ENCODE data around the gene UBE2E1. TPM values are rescaled to one million over a fixed set of nuclear protein-coding genes. Genes with fewer than 3 reads are reported as not detected.

UBE2E1 gene
- total and polyA plus RNA-seq, 2 experiments from 2014 or later = 39.9 to 120 TPM

DNA sequence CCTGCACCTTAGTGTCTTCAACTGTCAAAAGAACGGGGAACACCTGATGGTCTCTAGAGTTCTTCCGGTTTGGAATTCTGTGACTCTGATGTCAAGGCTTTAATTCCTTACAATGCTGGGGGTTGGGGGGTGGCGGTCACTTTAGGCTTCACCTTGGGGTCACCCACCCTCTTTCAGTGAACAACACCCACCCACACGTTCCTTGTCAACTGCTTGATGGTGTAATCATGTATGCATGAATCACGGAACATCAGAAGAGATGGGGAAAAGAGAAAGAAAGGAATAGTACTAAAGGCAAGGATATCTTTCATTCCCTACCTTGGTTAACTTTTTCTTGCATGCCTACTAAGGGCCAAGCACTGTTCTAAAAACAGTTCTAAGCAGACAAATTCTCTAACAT is 7.3 kb upstream of the UBE2E1 start (continued):
- TF ChIP-seq, protein P1, sequence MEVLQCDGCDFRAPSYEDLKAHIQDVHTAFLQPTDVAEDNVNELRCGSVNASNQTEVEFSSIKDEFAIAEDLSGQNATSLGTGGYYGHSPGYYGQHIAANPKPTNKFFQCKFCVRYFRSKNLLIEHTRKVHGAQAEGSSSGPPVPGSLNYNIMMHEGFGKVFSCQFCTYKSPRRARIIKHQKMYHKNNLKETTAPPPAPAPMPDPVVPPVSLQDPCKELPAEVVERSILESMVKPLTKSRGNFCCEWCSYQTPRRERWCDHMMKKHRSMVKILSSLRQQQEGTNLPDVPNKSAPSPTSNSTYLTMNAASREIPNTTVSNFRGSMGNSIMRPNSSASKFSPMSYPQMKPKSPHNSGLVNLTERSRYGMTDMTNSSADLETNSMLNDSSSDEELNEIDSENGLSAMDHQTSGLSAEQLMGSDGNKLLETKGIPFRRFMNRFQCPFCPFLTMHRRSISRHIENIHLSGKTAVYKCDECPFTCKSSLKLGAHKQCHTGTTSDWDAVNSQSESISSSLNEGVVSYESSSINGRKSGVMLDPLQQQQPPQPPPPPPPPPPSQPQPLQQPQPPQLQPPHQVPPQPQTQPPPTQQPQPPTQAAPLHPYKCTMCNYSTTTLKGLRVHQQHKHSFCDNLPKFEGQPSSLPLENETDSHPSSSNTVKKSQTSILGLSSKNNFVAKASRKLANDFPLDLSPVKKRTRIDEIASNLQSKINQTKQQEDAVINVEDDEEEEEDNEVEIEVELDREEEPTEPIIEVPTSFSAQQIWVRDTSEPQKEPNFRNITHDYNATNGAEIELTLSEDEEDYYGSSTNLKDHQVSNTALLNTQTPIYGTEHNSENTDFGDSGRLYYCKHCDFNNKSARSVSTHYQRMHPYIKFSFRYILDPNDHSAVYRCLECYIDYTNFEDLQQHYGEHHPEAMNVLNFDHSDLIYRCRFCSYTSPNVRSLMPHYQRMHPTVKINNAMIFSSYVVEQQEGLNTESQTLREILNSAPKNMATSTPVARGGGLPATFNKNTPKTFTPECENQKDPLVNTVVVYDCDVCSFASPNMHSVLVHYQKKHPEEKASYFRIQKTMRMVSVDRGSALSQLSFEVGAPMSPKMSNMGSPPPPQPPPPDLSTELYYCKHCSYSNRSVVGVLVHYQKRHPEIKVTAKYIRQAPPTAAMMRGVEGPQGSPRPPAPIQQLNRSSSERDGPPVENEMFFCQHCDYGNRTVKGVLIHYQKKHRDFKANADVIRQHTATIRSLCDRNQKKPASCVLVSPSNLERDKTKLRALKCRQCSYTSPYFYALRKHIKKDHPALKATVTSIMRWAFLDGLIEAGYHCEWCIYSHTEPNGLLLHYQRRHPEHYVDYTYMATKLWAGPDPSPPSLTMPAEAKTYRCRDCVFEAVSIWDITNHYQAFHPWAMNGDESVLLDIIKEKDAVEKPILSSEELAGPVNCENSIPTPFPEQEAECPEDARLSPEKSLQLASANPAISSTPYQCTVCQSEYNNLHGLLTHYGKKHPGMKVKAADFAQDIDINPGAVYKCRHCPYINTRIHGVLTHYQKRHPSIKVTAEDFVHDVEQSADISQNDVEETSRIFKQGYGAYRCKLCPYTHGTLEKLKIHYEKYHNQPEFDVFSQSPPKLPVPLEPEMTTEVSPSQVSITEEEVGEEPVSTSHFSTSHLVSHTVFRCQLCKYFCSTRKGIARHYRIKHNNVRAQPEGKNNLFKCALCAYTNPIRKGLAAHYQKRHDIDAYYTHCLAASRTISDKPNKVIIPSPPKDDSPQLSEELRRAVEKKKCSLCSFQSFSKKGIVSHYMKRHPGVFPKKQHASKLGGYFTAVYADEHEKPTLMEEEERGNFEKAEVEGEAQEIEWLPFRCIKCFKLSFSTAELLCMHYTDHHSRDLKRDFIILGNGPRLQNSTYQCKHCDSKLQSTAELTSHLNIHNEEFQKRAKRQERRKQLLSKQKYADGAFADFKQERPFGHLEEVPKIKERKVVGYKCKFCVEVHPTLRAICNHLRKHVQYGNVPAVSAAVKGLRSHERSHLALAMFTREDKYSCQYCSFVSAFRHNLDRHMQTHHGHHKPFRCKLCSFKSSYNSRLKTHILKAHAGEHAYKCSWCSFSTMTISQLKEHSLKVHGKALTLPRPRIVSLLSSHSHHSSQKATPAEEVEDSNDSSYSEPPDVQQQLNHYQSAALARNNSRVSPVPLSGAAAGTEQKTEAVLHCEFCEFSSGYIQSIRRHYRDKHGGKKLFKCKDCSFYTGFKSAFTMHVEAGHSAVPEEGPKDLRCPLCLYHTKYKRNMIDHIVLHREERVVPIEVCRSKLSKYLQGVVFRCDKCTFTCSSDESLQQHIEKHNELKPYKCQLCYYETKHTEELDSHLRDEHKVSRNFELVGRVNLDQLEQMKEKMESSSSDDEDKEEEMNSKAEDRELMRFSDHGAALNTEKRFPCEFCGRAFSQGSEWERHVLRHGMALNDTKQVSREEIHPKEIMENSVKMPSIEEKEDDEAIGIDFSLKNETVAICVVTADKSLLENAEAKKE (CRISPR knock-in tag; IDR thresholded peaks at IDR 0.05) = no peak
- TF ChIP-seq EZH2 (IDR thresholded peaks at IDR 0.05; ENCODE audit: low read depth, unreplicated experiment) (no peak), EZH2phosphoT487 (IDR thresholded peaks at IDR 0.05; ENCODE audit: unreplicated experiment) (no peak), ZNF331 (CRISPR knock-in tag; IDR thresholded peaks at IDR 0.05; ENCODE audit: low read depth) (no peak), CREB1 (CRISPR knock-in tag; IDR thresholded peaks at IDR 0.05; ENCODE audit: low read depth) (no peak)
- TF ChIP-seq, protein P2, sequence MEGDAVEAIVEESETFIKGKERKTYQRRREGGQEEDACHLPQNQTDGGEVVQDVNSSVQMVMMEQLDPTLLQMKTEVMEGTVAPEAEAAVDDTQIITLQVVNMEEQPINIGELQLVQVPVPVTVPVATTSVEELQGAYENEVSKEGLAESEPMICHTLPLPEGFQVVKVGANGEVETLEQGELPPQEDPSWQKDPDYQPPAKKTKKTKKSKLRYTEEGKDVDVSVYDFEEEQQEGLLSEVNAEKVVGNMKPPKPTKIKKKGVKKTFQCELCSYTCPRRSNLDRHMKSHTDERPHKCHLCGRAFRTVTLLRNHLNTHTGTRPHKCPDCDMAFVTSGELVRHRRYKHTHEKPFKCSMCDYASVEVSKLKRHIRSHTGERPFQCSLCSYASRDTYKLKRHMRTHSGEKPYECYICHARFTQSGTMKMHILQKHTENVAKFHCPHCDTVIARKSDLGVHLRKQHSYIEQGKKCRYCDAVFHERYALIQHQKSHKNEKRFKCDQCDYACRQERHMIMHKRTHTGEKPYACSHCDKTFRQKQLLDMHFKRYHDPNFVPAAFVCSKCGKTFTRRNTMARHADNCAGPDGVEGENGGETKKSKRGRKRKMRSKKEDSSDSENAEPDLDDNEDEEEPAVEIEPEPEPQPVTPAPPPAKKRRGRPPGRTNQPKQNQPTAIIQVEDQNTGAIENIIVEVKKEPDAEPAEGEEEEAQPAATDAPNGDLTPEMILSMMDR (conservative IDR thresholded peaks at IDR 0.05; ENCODE audit: low read depth in 2 of 2) = no peak

DNA sequence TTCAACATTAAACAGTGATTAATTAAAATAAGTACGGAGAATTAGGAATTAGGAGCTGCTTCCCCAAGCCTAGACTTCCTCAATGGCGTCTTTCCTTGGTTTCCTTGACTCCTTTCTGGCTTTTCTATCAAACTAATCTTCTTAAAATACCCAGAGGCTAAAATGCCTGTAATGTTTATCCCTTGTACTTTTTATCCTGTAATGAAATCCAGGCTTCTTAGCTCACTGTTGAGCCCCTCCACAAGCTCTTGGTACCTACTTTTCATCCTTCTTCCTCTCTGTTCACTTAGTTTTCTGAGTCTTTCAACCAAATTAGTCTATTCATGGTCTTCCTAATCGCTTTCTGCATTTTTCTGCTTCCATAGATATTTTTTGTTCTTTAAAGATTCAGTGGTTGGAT is 6.9 kb upstream of the UBE2E1 start:
- Mint-ChIP-seq H3K9me3 (no peaks in the 10 kb centered on the region; the same call in 2 of the 3 replicates), H3K4me3 (no peak overlapping the region), H3K27me3 (ENCODE audit: insufficient read depth, low read depth, poor library complexity) (no peaks in the 10 kb centered on the region), H3K36me3 (ENCODE audit: low read depth) (no peaks in the 10 kb centered on the region), H3K4me1 (peaks cover 13% of the 10 kb centered on the region), H3K27ac (no peak overlapping the region)
- no peak for ATAC-seq
- H3K4me3 ChIP-seq = no peak overlapping the region
- H3K27me3 ChIP-seq (ENCODE audit: insufficient read depth) = no peaks in the 10 kb centered on the region
- no peak for DNase-seq (ENCODE audit: low spot score)
- peaks cover 14% of the 10 kb centered on the region for H3K4me1 ChIP-seq (ENCODE audit: insufficient read depth)
- no peak overlapping the region for H2AFZ ChIP-seq
- no peaks in the 10 kb centered on the region for H3K36me3 ChIP-seq (ENCODE audit: insufficient read depth)
- H3K79me2 ChIP-seq (replicated peaks; ENCODE audit: insufficient read depth) = no peaks in the 10 kb centered on the region
- H3K4me2 ChIP-seq = no peak overlapping the region
- no peaks in the 10 kb centered on the region for H3F3A ChIP-seq (replicated peaks; ENCODE audit: low read depth)
- H3K27ac ChIP-seq (ENCODE audit: low read depth) = no peak overlapping the region
- no peaks in the 10 kb centered on the region for H4K20me1 ChIP-seq (replicated peaks; ENCODE audit: insufficient read depth)
- H3K9me2 ChIP-seq (ENCODE audit: insufficient read depth) = no peaks in the 10 kb centered on the region
- no peak for TF ChIP-seq STAT1 (IDR thresholded peaks at IDR 0.05; ENCODE audit: unreplicated experiment)
- no peak for TF ChIP-seq ZNF331 (CRISPR knock-in tag; IDR thresholded peaks at IDR 0.05; ENCODE audit: low read depth)
- TF ChIP-seq, protein P3, sequence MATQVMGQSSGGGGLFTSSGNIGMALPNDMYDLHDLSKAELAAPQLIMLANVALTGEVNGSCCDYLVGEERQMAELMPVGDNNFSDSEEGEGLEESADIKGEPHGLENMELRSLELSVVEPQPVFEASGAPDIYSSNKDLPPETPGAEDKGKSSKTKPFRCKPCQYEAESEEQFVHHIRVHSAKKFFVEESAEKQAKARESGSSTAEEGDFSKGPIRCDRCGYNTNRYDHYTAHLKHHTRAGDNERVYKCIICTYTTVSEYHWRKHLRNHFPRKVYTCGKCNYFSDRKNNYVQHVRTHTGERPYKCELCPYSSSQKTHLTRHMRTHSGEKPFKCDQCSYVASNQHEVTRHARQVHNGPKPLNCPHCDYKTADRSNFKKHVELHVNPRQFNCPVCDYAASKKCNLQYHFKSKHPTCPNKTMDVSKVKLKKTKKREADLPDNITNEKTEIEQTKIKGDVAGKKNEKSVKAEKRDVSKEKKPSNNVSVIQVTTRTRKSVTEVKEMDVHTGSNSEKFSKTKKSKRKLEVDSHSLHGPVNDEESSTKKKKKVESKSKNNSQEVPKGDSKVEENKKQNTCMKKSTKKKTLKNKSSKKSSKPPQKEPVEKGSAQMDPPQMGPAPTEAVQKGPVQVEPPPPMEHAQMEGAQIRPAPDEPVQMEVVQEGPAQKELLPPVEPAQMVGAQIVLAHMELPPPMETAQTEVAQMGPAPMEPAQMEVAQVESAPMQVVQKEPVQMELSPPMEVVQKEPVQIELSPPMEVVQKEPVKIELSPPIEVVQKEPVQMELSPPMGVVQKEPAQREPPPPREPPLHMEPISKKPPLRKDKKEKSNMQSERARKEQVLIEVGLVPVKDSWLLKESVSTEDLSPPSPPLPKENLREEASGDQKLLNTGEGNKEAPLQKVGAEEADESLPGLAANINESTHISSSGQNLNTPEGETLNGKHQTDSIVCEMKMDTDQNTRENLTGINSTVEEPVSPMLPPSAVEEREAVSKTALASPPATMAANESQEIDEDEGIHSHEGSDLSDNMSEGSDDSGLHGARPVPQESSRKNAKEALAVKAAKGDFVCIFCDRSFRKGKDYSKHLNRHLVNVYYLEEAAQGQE (IDR thresholded peaks at IDR 0.05; ENCODE audit: unreplicated experiment) = no peak
- TF ChIP-seq, protein P4, sequence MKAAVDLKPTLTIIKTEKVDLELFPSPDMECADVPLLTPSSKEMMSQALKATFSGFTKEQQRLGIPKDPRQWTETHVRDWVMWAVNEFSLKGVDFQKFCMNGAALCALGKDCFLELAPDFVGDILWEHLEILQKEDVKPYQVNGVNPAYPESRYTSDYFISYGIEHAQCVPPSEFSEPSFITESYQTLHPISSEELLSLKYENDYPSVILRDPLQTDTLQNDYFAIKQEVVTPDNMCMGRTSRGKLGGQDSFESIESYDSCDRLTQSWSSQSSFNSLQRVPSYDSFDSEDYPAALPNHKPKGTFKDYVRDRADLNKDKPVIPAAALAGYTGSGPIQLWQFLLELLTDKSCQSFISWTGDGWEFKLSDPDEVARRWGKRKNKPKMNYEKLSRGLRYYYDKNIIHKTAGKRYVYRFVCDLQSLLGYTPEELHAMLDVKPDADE (IDR thresholded peaks at IDR 0.05) = no peak
- no peak for TF ChIP-seq CREB1 (CRISPR knock-in tag; IDR thresholded peaks at IDR 0.05; ENCODE audit: low read depth)
- no peak for TF ChIP-seq JUNB (IDR thresholded peaks at IDR 0.05; ENCODE audit: unreplicated experiment)

Data from GM23338 (cell line).